Mesodermal cell (in vitro differentiated cells): ENCODE measurements around the gene MAPT.
"Not testable (repeated sequence)": the region's sequence is repeated elsewhere in the genome, so short reads cannot be mapped to it uniquely, and the experiment has no call there.

Source experiments
- H3K27ac ChIP-seq: 2 replicates; pipeline ENCODE4 v1.7.0; 2013; ENCODE audit warnings: mild to moderate bottlenecking, low read depth, low read length, moderate library complexity; ENCODE audit not compliant: severe bottlenecking
- H3K36me3 ChIP-seq: 2 replicates; pipeline ENCODE4 v1.7.1; 2013; ENCODE audit warnings: mild to moderate bottlenecking, low read length, moderate library complexity; ENCODE audit not compliant: control insufficient read depth, insufficient read depth
- H3K4me1 ChIP-seq: one replicate; pipeline ENCODE4 v1.7.1; 2013; ENCODE audit warnings: mild to moderate bottlenecking, low read length; ENCODE audit not compliant: insufficient read depth, control insufficient read depth, poor library complexity, severe bottlenecking
- H3K4me3 ChIP-seq: 2 replicates; pipeline ENCODE4 v1.7.0; 2013; ENCODE audit warnings: low read length, control low read depth, mild to moderate bottlenecking; ENCODE audit not compliant: insufficient read depth, poor library complexity, severe bottlenecking; ENCODE audit errors: extremely low read depth
- H3K9me3 ChIP-seq: 2 replicates; pipeline ENCODE4 v1.7.1; 2013; ENCODE audit warnings: mild to moderate bottlenecking, low read length, moderate library complexity; ENCODE audit not compliant: control insufficient read depth
- WGBS, 2 experiments: methylation state at CpG; one replicate each; pipeline ENCODE4 v1.1.5; 2013; ENCODE audit warnings: missing lambda C conversion rate in 2 of 2; ENCODE audit not compliant: insufficient coverage in 2 of 2; 5-methylcytosine and 5-hydroxymethylcytosine counted together

MAPT gene

DNA sequence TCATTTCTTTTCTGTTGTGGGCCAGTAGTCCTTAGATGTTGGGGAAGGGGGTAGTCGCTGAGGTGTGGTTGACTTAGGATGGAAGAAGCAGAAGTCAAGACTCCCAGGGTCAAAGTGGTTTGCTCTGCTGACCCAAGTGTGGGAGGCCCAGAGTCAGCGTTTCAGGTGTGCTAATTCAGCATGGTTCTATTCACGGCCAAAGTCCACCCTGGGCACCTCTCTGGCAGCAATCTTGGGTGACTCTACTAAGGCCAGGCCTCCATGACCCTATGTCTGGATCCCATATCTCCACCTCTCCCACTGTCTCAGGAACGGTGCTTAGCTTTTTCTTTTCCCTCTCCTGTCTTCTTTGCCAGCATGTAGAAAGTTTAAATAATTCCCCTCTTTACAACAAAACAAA, 32.9 kb downstream of the MAPT start:
- 80 to 86% methylated on average over 4 of the region's 4 CpGs for WGBS, 2 experiments
- H3K4me3 ChIP-seq = no peak overlapping the region

DNA sequence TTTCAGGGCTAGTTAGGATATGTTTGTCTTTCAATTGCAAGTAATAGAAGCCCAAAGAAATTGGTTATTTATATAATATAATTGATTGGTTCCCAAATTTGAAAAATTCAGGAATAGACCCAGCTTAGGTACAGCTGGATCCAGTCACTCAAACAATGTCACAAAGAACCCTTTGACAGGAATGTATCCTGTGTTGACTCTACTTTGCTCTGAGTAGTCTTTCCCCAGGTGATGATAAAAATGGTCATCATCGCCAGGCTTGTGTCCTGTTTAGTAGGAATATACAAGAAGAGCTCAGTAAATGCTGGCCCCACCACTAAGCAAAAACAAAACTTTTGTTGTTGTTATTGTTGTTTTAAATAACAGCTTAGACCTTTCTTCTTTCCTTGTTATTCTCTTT, 35.0 kb downstream of the MAPT start:
- H3K4me1 ChIP-seq = no peaks in the 10 kb centered on the region
- H3K4me3 ChIP-seq = no peak overlapping the region
- 80% methylated on average over 1 of the region's 1 CpG; no CpG with 5 or more reads in 1 of the 2 experiments for WGBS, 2 experiments
- H3K9me3 ChIP-seq = peaks cover 6% of the 10 kb centered on the region
- H3K27ac ChIP-seq = no peak overlapping the region
- H3K36me3 ChIP-seq = no peaks in the 10 kb centered on the region

More for the DNA sequence above, 32.9 kb downstream of the MAPT start:
- no peak overlapping the region for H3K27ac ChIP-seq
- no peaks in the 10 kb centered on the region for H3K4me1 ChIP-seq
- no peaks in the 10 kb centered on the region for H3K36me3 ChIP-seq
- H3K9me3 ChIP-seq = peaks cover 6% of the 10 kb centered on the region

DNA sequence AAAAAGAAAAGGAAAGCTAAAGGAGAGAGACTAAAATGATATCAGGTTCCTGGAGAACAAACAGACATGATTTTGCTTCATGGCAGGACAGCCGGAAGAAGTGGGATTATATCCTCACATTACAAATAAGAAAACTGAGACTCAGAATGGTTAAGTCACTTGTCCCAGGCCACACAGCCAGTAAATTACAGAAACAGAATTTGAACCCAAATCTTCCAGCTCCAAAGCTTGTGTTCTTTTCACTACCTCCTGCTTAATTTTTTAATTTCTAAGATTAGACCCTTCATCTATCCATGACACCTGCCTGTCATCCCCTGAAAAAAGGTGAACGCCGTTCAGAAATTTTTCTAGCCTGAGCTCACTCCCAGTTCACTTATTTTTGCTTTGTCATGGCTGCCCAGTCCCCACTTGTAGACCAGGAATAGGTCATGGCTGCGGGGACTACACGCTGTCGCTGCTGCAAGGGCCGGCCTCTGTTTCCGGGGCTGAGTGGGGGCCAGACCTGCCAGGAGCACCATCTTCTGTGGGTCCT, 36.1 kb downstream of the MAPT start:
- no peak overlapping the region for H3K4me3 ChIP-seq
- H3K4me1 ChIP-seq = no peaks in the 10 kb centered on the region
- H3K36me3 ChIP-seq = no peaks in the 10 kb centered on the region
- no peak overlapping the region for H3K27ac ChIP-seq
- H3K9me3 ChIP-seq = peaks cover 6% of the 10 kb centered on the region
- 94 to 96% methylated on average over 7 of the region's 8 CpGs for WGBS, 2 experiments

DNA sequence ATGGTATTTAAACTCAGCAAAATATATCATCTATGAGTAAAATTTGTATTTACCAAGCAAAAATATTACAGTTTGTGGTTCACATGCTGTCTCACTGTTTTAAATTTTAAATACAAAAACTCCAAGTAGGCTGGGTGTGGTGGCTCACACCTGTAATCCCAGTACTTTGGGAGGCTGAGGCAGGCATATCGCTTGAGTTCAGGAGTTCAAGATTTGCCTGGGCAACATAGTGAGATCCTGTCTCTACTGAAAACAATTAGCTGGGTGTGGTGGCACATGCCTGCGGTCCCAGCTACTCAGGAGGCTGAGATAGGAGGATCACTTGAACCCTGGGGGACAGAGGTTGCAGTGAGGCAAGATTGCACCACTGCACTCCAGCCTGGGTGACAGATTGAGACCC, 37.3 kb downstream of the MAPT start:
- H3K4me3 ChIP-seq = no peak overlapping the region
- H3K9me3 ChIP-seq = peaks cover 6% of the 10 kb centered on the region
- H3K4me1 ChIP-seq = no peaks in the 10 kb centered on the region
- WGBS, 2 experiments = 81 to 100% methylated on average over 1 to 2 of the region's 2 CpGs
- no peak overlapping the region for H3K27ac ChIP-seq
- H3K36me3 ChIP-seq = no peaks in the 10 kb centered on the region

DNA sequence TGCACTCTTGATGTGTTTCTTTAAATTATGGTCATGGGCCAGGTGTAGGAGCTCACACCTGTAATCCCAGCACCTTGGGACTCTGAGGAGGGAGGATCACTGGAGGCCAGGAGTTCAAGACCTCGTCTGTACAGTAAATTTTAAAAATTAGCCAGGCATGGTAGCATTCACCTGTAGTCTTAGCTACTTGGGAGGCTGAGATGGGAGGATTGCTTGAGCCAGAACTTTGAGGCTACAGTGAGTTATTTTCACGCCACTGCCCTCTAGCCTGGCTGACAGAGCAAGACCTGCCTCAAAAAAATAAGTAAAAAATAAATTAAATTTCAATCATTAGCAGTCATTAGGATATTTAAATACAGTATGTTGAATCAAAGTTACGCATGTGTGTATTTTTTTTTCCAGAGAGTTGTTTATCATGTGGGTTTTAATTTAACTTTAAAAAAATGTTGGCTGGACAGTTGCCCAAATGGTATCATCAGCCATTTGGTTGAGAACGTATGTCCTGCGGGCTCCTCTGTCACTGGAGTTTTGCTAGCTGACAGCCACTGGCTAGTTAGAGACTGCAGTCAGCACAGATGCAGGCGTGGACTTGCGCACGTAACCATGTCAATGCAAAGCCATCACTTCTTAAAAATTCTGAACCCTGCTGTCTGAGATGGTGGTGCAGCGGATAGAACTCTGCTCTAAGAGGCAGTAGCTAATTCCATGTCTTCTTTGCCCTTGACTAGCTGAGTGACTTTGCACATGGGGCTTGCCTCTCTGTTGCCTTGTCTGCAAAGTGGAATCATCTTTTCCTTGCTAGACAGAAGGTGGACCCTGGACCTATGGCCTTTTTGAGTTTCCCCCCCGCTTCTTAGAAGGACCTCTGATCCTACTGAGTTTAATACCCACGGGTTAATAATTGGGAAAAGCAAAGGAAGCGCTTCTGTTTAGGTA, 40.0 kb downstream of the MAPT start:
- no peaks in the 10 kb centered on the region for H3K9me3 ChIP-seq
- H3K36me3 ChIP-seq = no peaks in the 10 kb centered on the region
- H3K4me3 ChIP-seq = no peak overlapping the region
- no peak overlapping the region for H3K27ac ChIP-seq
- H3K4me1 ChIP-seq = no peaks in the 10 kb centered on the region
- 93 to 94% methylated on average over 10 of the region's 12 CpGs for WGBS, 2 experiments

DNA sequence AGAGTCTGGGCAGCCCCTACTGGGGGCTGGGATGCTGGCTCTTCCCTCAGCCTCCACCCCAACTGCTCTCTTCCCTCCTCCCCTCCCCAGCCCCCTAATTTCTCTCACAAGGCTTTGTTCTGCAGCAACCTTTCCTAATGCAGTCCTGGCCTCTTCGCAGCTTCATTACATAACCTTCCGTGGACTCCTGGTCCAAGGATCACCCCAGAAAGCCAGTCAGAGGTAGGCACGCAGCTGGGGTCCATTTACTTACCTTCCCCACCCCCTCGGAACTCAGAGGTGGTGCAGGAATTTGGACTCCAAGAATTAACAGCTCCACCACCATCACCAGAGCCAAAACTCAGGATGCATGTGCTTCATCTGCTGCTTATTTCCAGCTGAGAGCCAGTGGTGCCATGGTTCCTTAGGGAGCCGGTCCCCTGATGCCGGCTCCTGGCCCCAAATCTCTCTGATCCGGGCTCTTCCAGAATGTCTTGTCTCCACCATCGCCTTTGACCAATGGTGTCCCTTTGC, 40.9 kb downstream of the MAPT start:
- H3K27ac ChIP-seq = no peak overlapping the region
- no peaks in the 10 kb centered on the region for H3K36me3 ChIP-seq
- WGBS, 2 experiments = 90 to 95% methylated on average over 7 to 8 of the region's 8 CpGs
- no peaks in the 10 kb centered on the region for H3K9me3 ChIP-seq
- H3K4me1 ChIP-seq = no peaks in the 10 kb centered on the region
- no peak overlapping the region for H3K4me3 ChIP-seq

DNA sequence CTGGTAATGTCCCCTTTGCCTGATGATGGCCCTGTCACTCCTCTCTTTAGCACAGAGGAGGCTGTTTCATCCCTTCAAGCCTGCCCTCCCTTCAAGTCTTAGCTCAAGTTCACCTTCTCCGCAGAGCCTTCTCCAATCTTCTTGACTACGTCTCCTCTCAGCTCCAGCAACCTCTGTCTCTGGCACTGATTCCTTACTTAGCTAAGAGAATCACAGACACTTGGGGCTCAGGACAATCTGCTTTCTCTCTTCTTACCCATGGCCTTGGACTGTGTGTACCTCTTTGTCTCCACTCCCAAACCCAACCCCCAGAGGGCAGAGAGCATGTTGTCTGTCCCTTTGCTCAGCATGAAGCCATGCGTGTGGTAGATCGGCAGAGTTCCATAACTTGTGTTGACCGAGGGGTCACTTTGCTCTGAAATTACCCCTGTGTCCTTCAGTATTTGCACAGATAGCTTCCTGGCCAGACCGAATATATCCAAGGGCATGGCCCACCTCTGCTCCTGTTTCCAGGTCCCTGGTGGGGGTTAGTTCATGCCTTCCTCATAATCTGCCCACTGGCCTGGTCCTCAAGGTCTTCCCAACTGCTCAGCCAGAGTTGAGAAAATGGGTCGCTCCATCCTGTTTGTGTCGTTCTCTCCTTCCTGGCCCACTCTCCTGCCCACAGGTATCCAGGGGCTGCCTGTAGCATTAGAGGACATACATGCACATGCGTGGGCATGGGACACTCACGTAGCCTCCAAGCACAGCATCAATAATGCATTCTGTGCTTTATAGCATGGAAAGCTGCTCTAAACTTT, 41.6 kb downstream of the MAPT start:
- H3K4me1 ChIP-seq = no peaks in the 10 kb centered on the region
- no peaks in the 10 kb centered on the region for H3K36me3 ChIP-seq
- H3K9me3 ChIP-seq = no peaks in the 10 kb centered on the region
- WGBS, 2 experiments = 92 to 97% methylated on average over 8 to 10 of the region's 10 CpGs
- H3K27ac ChIP-seq = no peak overlapping the region
- no peak overlapping the region for H3K4me3 ChIP-seq

DNA sequence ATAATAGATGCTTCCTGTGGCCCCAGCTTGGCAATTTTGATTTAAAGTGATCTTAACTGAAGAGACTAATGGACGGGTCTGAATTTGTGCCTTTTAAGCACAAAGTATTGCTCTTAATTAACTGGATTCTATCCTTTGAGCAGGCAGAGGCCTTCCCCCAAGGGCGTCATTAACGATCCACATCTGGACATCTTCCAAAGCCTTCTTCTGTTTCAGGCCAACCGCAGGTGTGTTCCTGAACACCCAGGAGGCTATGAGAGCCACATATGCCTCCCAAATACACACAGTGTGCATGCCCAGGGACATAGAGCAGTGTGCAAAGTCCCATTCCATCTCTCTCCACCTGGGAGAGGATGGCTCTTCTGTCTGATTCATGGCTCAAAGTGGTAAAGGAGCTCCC, 42.3 kb downstream of the MAPT start:
- Histone ChIP-seq H3K4me1 (no peaks in the 10 kb centered on the region), H3K4me3 (no peak overlapping the region), H3K27ac (no peak overlapping the region), H3K9me3 (no peaks in the 10 kb centered on the region), H3K36me3 (no peaks in the 10 kb centered on the region)
- WGBS, 2 experiments = 90 to 93% methylated on average over 3 of the region's 4 CpGs

DNA sequence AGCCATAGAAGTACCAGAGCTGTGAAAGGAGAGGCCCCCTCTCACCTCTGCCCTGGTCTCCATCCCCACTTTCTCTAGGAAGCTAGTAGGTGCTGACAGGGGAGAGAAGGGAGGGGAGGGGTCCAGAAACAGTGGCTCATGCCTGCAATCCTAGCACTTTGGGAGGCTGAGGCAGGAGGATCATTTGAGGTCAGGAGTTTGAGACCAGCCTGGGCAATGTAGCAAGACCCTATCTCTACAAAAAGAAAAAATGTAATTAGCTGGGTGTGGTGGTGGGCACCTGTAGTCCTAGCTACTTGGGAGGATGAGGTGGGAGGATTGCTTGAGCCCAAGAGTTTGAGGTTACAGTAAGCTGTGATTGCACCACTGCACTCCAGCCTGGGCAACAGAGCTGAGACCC, 42.8 kb downstream of the MAPT start:
- not testable (repeated sequence) for H3K27ac ChIP-seq

DNA sequence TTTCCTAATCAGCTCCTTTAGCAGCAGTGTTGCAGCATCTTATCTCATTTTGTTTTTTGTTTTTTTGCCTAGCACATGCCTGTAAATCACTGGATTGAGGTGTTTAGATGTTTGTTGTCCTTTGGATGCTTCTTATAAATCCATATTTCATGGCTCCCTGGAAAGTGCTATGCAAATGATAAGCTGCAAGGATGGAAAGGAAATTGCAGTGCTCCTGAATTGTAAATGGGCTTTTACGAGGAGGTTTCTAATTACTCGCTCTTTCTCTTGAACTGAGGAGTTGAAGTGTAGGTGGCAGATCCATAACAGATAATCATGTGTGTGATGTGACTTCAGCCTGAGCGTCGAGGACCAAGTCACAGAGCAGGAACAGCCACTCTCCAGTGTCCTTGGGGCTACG, 45.0 kb downstream of the MAPT start:
- Histone ChIP-seq H3K27ac (no peak overlapping the region), H3K9me3 (no peaks in the 10 kb centered on the region), H3K36me3 (no peaks in the 10 kb centered on the region), H3K4me1 (no peaks in the 10 kb centered on the region), H3K4me3 (no peak overlapping the region)
- 73 to 81% methylated on average over 5 of the region's 5 CpGs for WGBS, 2 experiments

More for the DNA sequence above, 42.8 kb downstream of the MAPT start:
- H3K4me3 ChIP-seq, H3K36me3 ChIP-seq, H3K4me1 ChIP-seq, H3K9me3 ChIP-seq: not testable (repeated sequence)
